GM23338 (cell line): Measurements from ENCODE around the gene FCHSD1. TPM values are rescaled to one million over a fixed set of nuclear protein-coding genes. Genes with fewer than 3 reads are reported as not detected.
A peak's percentile ranks its signal among the peaks of the same experiment; 100 is the strongest.

ENCODE experiments used
- ATAC-seq: fragments of 200-7000 bp; cut with Tn5 transposase; 3 replicates; pipeline ENCODE4 v1.9.1; 2020
- DNase-seq: peaks from one replicate; pipeline ENCODE4 v3.0.0-alpha.2; 2015; ENCODE audit warnings: low spot score
- H2AFZ ChIP-seq: fragments of 200-600 bp; sonication (generic); 2 replicates; pipeline ENCODE4 v1.8.0; 2016; ENCODE audit warnings: antibody characterized with exemption, mild to moderate bottlenecking, moderate library complexity
- H3F3A ChIP-seq: fragments of 200-600 bp; sonication (generic); replicated peaks from 2 replicates; pipeline ENCODE4 v1.8.0; 2017; ENCODE audit warnings: antibody characterized with exemption, mixed run types, low read depth
- H3K27ac ChIP-seq: fragments of 200-600 bp; sonication (generic); 2 replicates; pipeline ENCODE4 v1.6.1; 2016; ENCODE audit warnings: low read depth
- H3K27me3 ChIP-seq: fragments of 200-600 bp; sonication (generic); 2 replicates; pipeline ENCODE4 v1.8.0; 2016; ENCODE audit warnings: mild to moderate bottlenecking, mixed run types, moderate library complexity; ENCODE audit not compliant: insufficient read depth
- H3K36me3 ChIP-seq: fragments of 200-600 bp; sonication (generic); 2 replicates; pipeline ENCODE4 v1.8.0; 2016; ENCODE audit warnings: mild to moderate bottlenecking; ENCODE audit not compliant: insufficient read depth
- H3K4me1 ChIP-seq: fragments of 200-600 bp; sonication (generic); 2 replicates; pipeline ENCODE4 v1.8.0; 2016; ENCODE audit warnings: mild to moderate bottlenecking, moderate library complexity; ENCODE audit not compliant: insufficient read depth
- H3K4me2 ChIP-seq: fragments of 200-600 bp; sonication (generic); 2 replicates; pipeline ENCODE4 v1.7.1; 2017; ENCODE audit warnings: mixed run types
- H3K4me3 ChIP-seq: fragments of 200-600 bp; sonication (generic); 2 replicates; pipeline ENCODE4 v1.6.1; 2016; ENCODE audit warnings: mixed run types
- H3K79me2 ChIP-seq: fragments of 200-600 bp; sonication (generic); replicated peaks from 2 replicates; pipeline ENCODE4 v1.8.0; 2017; ENCODE audit warnings: mild to moderate bottlenecking; ENCODE audit not compliant: insufficient read depth
- H3K9me2 ChIP-seq: fragments of 200-600 bp; sonication (generic); 2 replicates; pipeline ENCODE4 v1.8.0; 2017; ENCODE audit not compliant: insufficient read depth
- H4K20me1 ChIP-seq: fragments of 200-600 bp; sonication (generic); replicated peaks from 2 replicates; pipeline ENCODE4 v1.8.0; 2017; ENCODE audit warnings: mild to moderate bottlenecking; ENCODE audit not compliant: insufficient read depth
- H3K27ac Mint-ChIP-seq: 2 replicates; pipeline ENCODE4 v1.8.0; 2020; ENCODE audit warnings: inconsistent platforms, mild to moderate bottlenecking, moderate library complexity, mixed read lengths
- H3K27me3 Mint-ChIP-seq: 3 replicates; pipeline ENCODE4 v1.8.0; 2022; ENCODE audit warnings: low read depth, mild to moderate bottlenecking, moderate library complexity, mixed read lengths, inconsistent platforms; ENCODE audit not compliant: insufficient read depth, poor library complexity
- H3K36me3 Mint-ChIP-seq: 3 replicates; pipeline ENCODE4 v1.8.0; 2021; ENCODE audit warnings: low read depth, mild to moderate bottlenecking, inconsistent platforms, moderate library complexity, mixed read lengths
- H3K4me1 Mint-ChIP-seq: 3 replicates; pipeline ENCODE4 v1.8.0; 2020; ENCODE audit warnings: mild to moderate bottlenecking, inconsistent platforms, mixed read lengths
- H3K4me3 Mint-ChIP-seq: 3 replicates; pipeline ENCODE4 v1.8.0; 2021; ENCODE audit warnings: moderate library complexity, mild to moderate bottlenecking, inconsistent platforms, mixed read lengths
- H3K9me3 Mint-ChIP-seq: 3 replicates; pipeline ENCODE4 v1.8.0; 2020; ENCODE audit warnings: moderate library complexity, mild to moderate bottlenecking, inconsistent platforms, mixed read lengths
- CREB1 ChIP-seq: fragments of 250-450 bp; sonication (Bioruptor Pico); IDR thresholded peaks from 2 replicates; pipeline ENCODE4 v1.5.0; 2020; ENCODE audit warnings: low read depth, mild to moderate bottlenecking, moderate library complexity
- CTCF ChIP-seq, 2 experiments: fragments of 200-600 bp in 1 of 2; sonication (generic) in 1 of 2; conservative IDR thresholded peaks; 2 replicates each; pipeline versions ENCODE4 v1.5.1 to v1.6.1; 2016 to 2017; ENCODE audit warnings: antibody characterized with exemption in 2 of 2, low read depth in 2 of 2, mild to moderate bottlenecking in 2 of 2, moderate library complexity in 1 of 2
- EZH2 ChIP-seq: fragments of 200-600 bp; sonication (generic); IDR thresholded peaks from one replicate; pipeline ENCODE4 v1.8.0; 2017; ENCODE audit warnings: antibody characterized with exemption, mild to moderate bottlenecking, low read depth; ENCODE audit not compliant: unreplicated experiment
- JUNB ChIP-seq: IDR thresholded peaks from one replicate; pipeline ENCODE4 v1.6.1; 2016; ENCODE audit warnings: antibody characterized with exemption; ENCODE audit not compliant: unreplicated experiment
- POLR2AphosphoS5 ChIP-seq: IDR thresholded peaks from 2 replicates; pipeline ENCODE4 v1.6.1; 2016; ENCODE audit warnings: antibody characterized with exemption, low read depth
- ZNF331 ChIP-seq: fragments of 250-450 bp; sonication (Bioruptor Pico); IDR thresholded peaks from 2 replicates; pipeline ENCODE4 v1.5.0; 2020; ENCODE audit warnings: low read depth, mild to moderate bottlenecking, moderate library complexity
- ZNF462 ChIP-seq: fragments of 250-450 bp; sonication (Bioruptor Pico); IDR thresholded peaks from 2 replicates; pipeline ENCODE4 v1.5.0; 2020; ENCODE audit warnings: mild to moderate bottlenecking, moderate library complexity
- long read RNA-seq: library from polyadenylated mRNA; unstranded; transcript quantifications from one replicate; pipeline ENCODE4 v2.0.0, GENCODE V29; 2020; ENCODE audit not compliant: unreplicated experiment
- polyA plus RNA-seq: library from polyadenylated mRNA; unstranded; fragments of >200 nt; fragmentation: Nextera tagmentation; extraction: Ambion mirVana; gene quantifications from 2 replicates; pipeline ENCODE4 v1.2.1, GENCODE V29; 2016
- total RNA-seq: library from RNA; depleted of rRNA; stranded (reverse); fragments of >200 nt; shearing (Covaris generic); gene quantifications from 2 replicates; pipeline ENCODE4 v1.2.3, GENCODE V29; 2014; rRNA removed
- TF ChIP-seq, protein P1 (sequence below): IDR thresholded peaks from one replicate; pipeline ENCODE4 v1.6.1; 2018; ENCODE audit warnings: antibody characterized with exemption; ENCODE audit not compliant: unreplicated experiment

The FCHSD1 gene
- total RNA-seq (28.7 and 46.6 TPM in 2 replicates), polyA plus RNA-seq (17.9 and 24.7 TPM in 2 replicates)
- long read RNA-seq, partial matches to known transcripts = 0 of 4 reads
- long read RNA-seq, other reads (novel, unspliced or antisense) = 4 of 4 reads

DNA sequence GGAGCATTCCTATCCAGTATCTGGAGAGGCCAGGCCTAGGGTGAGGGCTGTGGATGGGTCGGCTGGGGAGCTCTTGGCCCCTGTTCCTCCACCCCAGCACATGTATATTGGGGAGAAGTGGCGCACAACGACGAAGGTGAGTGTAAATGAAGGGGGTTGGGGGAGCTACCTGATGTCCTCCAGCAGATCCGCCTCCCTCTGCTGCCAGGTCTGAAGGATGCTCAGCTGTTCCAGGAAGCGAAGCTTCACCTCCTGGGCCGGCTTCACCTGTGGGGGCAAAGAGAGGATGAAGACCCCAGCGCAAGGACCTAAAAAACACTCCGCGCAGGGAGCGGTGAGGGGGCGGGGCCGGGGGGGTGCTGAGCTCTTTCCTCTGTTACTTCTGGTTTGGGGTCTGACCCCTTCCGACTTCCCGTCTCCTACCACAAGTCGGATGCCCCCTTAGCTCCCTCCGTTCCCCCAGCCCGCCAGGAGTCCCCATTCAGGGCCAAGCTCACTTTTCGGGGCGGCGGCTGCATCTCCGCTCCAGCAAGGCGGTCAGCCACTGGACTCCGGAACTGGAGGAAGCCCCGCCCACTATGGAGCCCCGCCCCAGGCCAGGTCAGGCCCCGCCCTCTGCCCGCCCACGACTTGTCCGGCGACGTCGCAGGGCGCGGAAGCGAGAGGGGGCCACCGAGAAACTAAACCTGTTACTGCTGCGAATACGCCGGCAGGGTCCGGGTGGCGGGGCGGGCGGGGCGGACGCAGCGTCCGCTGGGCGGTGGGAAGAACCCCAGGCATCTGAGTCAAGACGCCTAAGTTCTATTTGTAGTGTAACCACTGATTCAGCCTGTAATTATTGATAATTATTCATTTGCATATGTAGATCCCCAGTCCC lies at the start of gene FCHSD1:
FCHSD1 (minus strand) TSS at position 568 of the 877 bp plus-strand sequence; CDS start at position 518, 50 bp downstream.
- peak within 1 kb of the TSS; percentile 94 for H2AFZ ChIP-seq
- no peak within 1 kb of the TSS for H3K27ac ChIP-seq
- Mint-ChIP-seq H3K27me3 (peaks cover 16% of the 10 kb centered on the region), H3K27ac (peak within 1 kb of the TSS; percentile 90), H3K4me3 (peak within 1 kb of the TSS; percentile 96), H3K4me1 (peaks cover 29% of the 10 kb centered on the region), H3K36me3 (peaks cover 44% of the 10 kb centered on the region), H3K9me3 (no peaks in the 10 kb centered on the region)
- no peaks in the 10 kb centered on the region for H3K27me3 ChIP-seq
- H3K79me2 ChIP-seq = no peaks in the 10 kb centered on the region
- H3K4me2 ChIP-seq = peak within 1 kb of the TSS; percentile 84
- no peaks in the 10 kb centered on the region for H3K9me2 ChIP-seq
- H3K4me1 ChIP-seq = peaks cover 19% of the 10 kb centered on the region
- TF ChIP-seq POLR2AphosphoS5 = peak; percentile 82
- TF ChIP-seq EZH2 = no peak
- peak; percentile 43 for TF ChIP-seq CREB1 (CRISPR knock-in tag)
- peaks cover 2% of the 10 kb centered on the region for H3K36me3 ChIP-seq
- no peaks in the 10 kb centered on the region; the same call in 1 of the 2 replicates for H4K20me1 ChIP-seq
- peak within 1 kb of the TSS; percentile 87 for H3K4me3 ChIP-seq
- ATAC-seq (peak; percentile 88), DNase-seq (peak; percentile 89)
- peaks cover 12% of the 10 kb centered on the region for H3F3A ChIP-seq

GRCh38 chr5:141697586-141697985 lies 46.4 kb upstream of the FCHSD1 start:
- no peaks in the 10 kb centered on the region for H3K9me2 ChIP-seq
- H3K79me2 ChIP-seq = no peaks in the 10 kb centered on the region
- peaks cover 28% of the 10 kb centered on the region for H3K4me1 ChIP-seq
- Mint-ChIP-seq H3K4me1 (peaks cover 45% of the 10 kb centered on the region), H3K27ac (no peak overlapping the region), H3K36me3 (no peaks in the 10 kb centered on the region), H3K27me3 (peaks cover 21% of the 10 kb centered on the region), H3K4me3 (no peak overlapping the region), H3K9me3 (no peaks in the 10 kb centered on the region)
- peaks cover 5% of the 10 kb centered on the region; the same call in 1 of the 2 replicates for H3F3A ChIP-seq
- H3K27me3 ChIP-seq = peaks cover 25% of the 10 kb centered on the region
- no peak for ATAC-seq
- H2AFZ ChIP-seq = no peak overlapping the region
- no peak overlapping the region for H3K4me3 ChIP-seq
- no peak for DNase-seq
- H3K27ac ChIP-seq = no peak overlapping the region
- no peak overlapping the region for H3K4me2 ChIP-seq
- H4K20me1 ChIP-seq = no peaks in the 10 kb centered on the region
- no peaks in the 10 kb centered on the region; the same call in 1 of the 2 replicates for H3K36me3 ChIP-seq
- no peak for TF ChIP-seq JUNB
- TF ChIP-seq ZNF331 = no peak
- TF ChIP-seq, protein P1, sequence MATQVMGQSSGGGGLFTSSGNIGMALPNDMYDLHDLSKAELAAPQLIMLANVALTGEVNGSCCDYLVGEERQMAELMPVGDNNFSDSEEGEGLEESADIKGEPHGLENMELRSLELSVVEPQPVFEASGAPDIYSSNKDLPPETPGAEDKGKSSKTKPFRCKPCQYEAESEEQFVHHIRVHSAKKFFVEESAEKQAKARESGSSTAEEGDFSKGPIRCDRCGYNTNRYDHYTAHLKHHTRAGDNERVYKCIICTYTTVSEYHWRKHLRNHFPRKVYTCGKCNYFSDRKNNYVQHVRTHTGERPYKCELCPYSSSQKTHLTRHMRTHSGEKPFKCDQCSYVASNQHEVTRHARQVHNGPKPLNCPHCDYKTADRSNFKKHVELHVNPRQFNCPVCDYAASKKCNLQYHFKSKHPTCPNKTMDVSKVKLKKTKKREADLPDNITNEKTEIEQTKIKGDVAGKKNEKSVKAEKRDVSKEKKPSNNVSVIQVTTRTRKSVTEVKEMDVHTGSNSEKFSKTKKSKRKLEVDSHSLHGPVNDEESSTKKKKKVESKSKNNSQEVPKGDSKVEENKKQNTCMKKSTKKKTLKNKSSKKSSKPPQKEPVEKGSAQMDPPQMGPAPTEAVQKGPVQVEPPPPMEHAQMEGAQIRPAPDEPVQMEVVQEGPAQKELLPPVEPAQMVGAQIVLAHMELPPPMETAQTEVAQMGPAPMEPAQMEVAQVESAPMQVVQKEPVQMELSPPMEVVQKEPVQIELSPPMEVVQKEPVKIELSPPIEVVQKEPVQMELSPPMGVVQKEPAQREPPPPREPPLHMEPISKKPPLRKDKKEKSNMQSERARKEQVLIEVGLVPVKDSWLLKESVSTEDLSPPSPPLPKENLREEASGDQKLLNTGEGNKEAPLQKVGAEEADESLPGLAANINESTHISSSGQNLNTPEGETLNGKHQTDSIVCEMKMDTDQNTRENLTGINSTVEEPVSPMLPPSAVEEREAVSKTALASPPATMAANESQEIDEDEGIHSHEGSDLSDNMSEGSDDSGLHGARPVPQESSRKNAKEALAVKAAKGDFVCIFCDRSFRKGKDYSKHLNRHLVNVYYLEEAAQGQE = no peak
- TF ChIP-seq CTCF (conservative IDR thresholded peaks at IDR 0.05; ENCODE audit: low read depth in 2 of 2) = no peak
- TF ChIP-seq POLR2AphosphoS5 = no peak
- no peak for TF ChIP-seq ZNF462 (CRISPR knock-in tag)
